GM12878 (cell line): ENCODE results near the gene DDX23. TPM values are rescaled to one million over a fixed set of nuclear protein-coding genes. Genes with fewer than 3 reads are reported as not detected.
A peak's percentile ranks its signal among the peaks of the same experiment; 100 is the strongest.

Source experiments
- DPF2 ChIP-seq: fragments of 450-650 bp; IDR thresholded peaks from 2 replicates; pipeline ENCODE4 v1.6.1; 2017; ENCODE audit warnings: mild to moderate bottlenecking
- EED ChIP-seq: sonication (generic); IDR thresholded peaks from 2 replicates; pipeline ENCODE4 v1.6.1; 2016; ENCODE audit warnings: antibody characterized with exemption, low read depth
- HSF1 ChIP-seq: fragments of 150-350 bp; IDR thresholded peaks from 2 replicates; pipeline ENCODE4 v1.6.1; 2014; ENCODE audit warnings: mild to moderate bottlenecking, low read depth, low read length
- NKRF ChIP-seq: fragments of 450-650 bp; conservative IDR thresholded peaks from 2 replicates; pipeline ENCODE4 v1.6.1; 2017; ENCODE audit warnings: mild to moderate bottlenecking, moderate library complexity
- NR2C1 ChIP-seq: fragments of 450-650 bp; IDR thresholded peaks from 2 replicates; pipeline ENCODE4 v1.6.1; 2017; ENCODE audit warnings: antibody characterized with exemption, mild to moderate bottlenecking, moderate library complexity
- POLR2A ChIP-seq: IDR thresholded peaks from 2 replicates; pipeline ENCODE4 v1.6.1; 2011; ENCODE audit warnings: low read depth, mild to moderate bottlenecking, low read length
- POLR2AphosphoS2 ChIP-seq: IDR thresholded peaks from 2 replicates; pipeline ENCODE4 v1.6.1; 2011; ENCODE audit warnings: low read depth, mild to moderate bottlenecking, low read length, improper control_type of control experiment, moderate library complexity
- SKIL ChIP-seq: fragments of 450-650 bp; IDR thresholded peaks from 2 replicates; pipeline ENCODE4 v1.6.1; 2017; ENCODE audit warnings: mild to moderate bottlenecking, low read depth, inconsistent platforms; ENCODE audit not compliant: poor library complexity, severe bottlenecking
- TCF7 ChIP-seq: IDR thresholded peaks from 2 replicates; pipeline ENCODE4 v1.6.1; 2014; ENCODE audit warnings: antibody characterized with exemption, borderline replicate concordance
- USF1 ChIP-seq: IDR thresholded peaks from 2 replicates; pipeline ENCODE4 v1.6.1; 2011; ENCODE audit warnings: borderline replicate concordance, low read depth, mild to moderate bottlenecking, moderate library complexity, mixed read lengths, low read length; ENCODE audit not compliant: insufficient read depth; ENCODE audit errors: extremely low read length
- ZBTB11 ChIP-seq: fragments of 450-650 bp; formaldehyde crosslinking; IDR thresholded peaks from 2 replicates; pipeline ENCODE4 v1.5.0; 2022; ENCODE audit warnings: mild to moderate bottlenecking, missing genetic modification characterization
- polyA plus RNA-seq, 11 experiments: library from polyadenylated mRNA; depleted of rRNA in 4 of 11; unstranded in 6 of 11; stranded (reverse) in 5 of 11; fragments of >200 nt; fragmentation: Nextera tagmentation in 4 of 11; fragmentation: Illumina TruSeq in 1 of 11; extraction: Ambion mirVana in 4 of 11; extraction: Trizol in 1 of 11; gene quantifications; 1 replicate in 1 of 11; 2 replicates in 10 of 11; pipeline versions ENCODE4 v1.2.1 to v1.2.3, GENCODE V29; 2011 to 2016; ENCODE audit warnings: inconsistent platforms in 2 of 11, missing spikeins in 2 of 11, low read depth in 1 of 11
- total RNA-seq, 4 experiments: library from RNA; depleted of rRNA in 3 of 4; stranded (reverse); fragments of >200 nt in 3 of 4; fragmentation: Illumina TruSeq in 1 of 4; extraction: Trizol in 1 of 4; gene quantifications; 2 replicates each; pipeline versions ENCODE4 v1.2.1 to v1.2.3, GENCODE V29; 2013 to 2021

The DDX23 gene
- total and polyA plus RNA-seq, 10 of the 15 experiments (the other 5 are each of a cell fraction or from before 2014, with no cell fraction given) = 25.8 to 107 (median 77.4) TPM

GRCh38 chr12:48865281-48866051, 13.5 kb upstream of the DDX23 start, which contains the start of gene RND1 (continued):
- peak; percentile 45 for TF ChIP-seq ZBTB11
- TF ChIP-seq EED = no peak; the same call in 1 of the 2 replicates
- peak; percentile 69 for TF ChIP-seq DPF2
- TF ChIP-seq USF1 = no peak
- TF ChIP-seq TCF7 = no peak
- TF ChIP-seq POLR2AphosphoS2 = peak; percentile 95
- peak; percentile 86 for TF ChIP-seq NKRF
- no peak for TF ChIP-seq HSF1
- peak; percentile 99 for TF ChIP-seq POLR2A
- no peak for TF ChIP-seq NR2C1
- no peak for TF ChIP-seq SKIL
